Neuronal stem cell (in vitro differentiated cells): ENCODE data around the gene RTL1.

Experiments
- DNase-seq: peaks from one replicate; pipeline ENCODE4 v3.0.0-alpha.2; 2013; ENCODE audit warnings: low spot score
- H2AFZ ChIP-seq: one replicate; pipeline ENCODE4 v1.6.1; 2013; ENCODE audit warnings: mild to moderate bottlenecking, low read length, inconsistent platforms
- H2AK5ac ChIP-seq: 2 replicates; pipeline ENCODE4 v1.6.1; 2013; ENCODE audit warnings: low read depth, mild to moderate bottlenecking, inconsistent platforms, low read length, moderate library complexity, mixed read lengths
- H2BK120ac ChIP-seq: 2 replicates; pipeline ENCODE4 v1.6.1; 2013; ENCODE audit warnings: low read depth, mild to moderate bottlenecking, inconsistent platforms, low read length, moderate library complexity, mixed read lengths
- H2BK12ac ChIP-seq: one replicate; pipeline ENCODE4 v1.6.1; 2013; ENCODE audit warnings: low read length, inconsistent platforms
- H2BK15ac ChIP-seq: 2 replicates; pipeline ENCODE4 v1.6.1; 2013; ENCODE audit warnings: mild to moderate bottlenecking, low read length, inconsistent platforms, mixed read lengths
- H2BK5ac ChIP-seq: one replicate; pipeline ENCODE4 v1.6.1; 2013; ENCODE audit warnings: inconsistent platforms, mild to moderate bottlenecking, low read length, moderate library complexity
- H3K14ac ChIP-seq: one replicate; pipeline ENCODE4 v1.6.1; 2013; ENCODE audit warnings: low read length, inconsistent platforms
- H3K18ac ChIP-seq: 2 replicates; pipeline ENCODE4 v1.6.1; 2013; ENCODE audit warnings: low read length, inconsistent platforms
- H3K23ac ChIP-seq: 2 replicates; pipeline ENCODE4 v1.6.1; 2013; ENCODE audit warnings: low read depth, mild to moderate bottlenecking, mixed read lengths, low read length, inconsistent platforms; ENCODE audit not compliant: poor library complexity
- H3K27ac ChIP-seq: replicated peaks from 3 replicates; pipeline ENCODE4 v1.5.1; 2013; ENCODE audit warnings: low read length, inconsistent platforms
- H3K27me3 ChIP-seq, 3 experiments: 2 replicates each; pipeline ENCODE4 v1.6.1; 2013; ENCODE audit warnings: low read length in 3 of 3, mild to moderate bottlenecking in 2 of 3, inconsistent platforms in 1 of 3, low read depth in 1 of 3, mixed read lengths in 1 of 3, moderate library complexity in 1 of 3; ENCODE audit not compliant: control insufficient read depth in 3 of 3, insufficient read depth in 3 of 3
- H3K36me3 ChIP-seq, 2 donors: replicated peaks in 1 of 2; 2 replicates each; pipeline ENCODE4 v1.6.1; 2013; ENCODE audit warnings: low read length in 2 of 2; ENCODE audit not compliant: control insufficient read depth in 2 of 2, insufficient read depth in 2 of 2
- H3K4ac ChIP-seq: 2 replicates; pipeline ENCODE4 v1.6.1; 2013; ENCODE audit warnings: inconsistent platforms, mild to moderate bottlenecking, low read length, moderate library complexity
- H3K4me1 ChIP-seq, 2 donors: 1 replicate in 1 of 2; 2 replicates in 1 of 2; pipeline ENCODE4 v1.6.1; 2013; ENCODE audit warnings: low read length in 2 of 2, low read depth in 1 of 2; ENCODE audit not compliant: control insufficient read depth in 2 of 2, insufficient read depth in 1 of 2
- H3K4me2 ChIP-seq: one replicate; pipeline ENCODE4 v1.6.1; 2013; ENCODE audit warnings: mild to moderate bottlenecking, low read length, inconsistent platforms; ENCODE audit not compliant: insufficient read depth, poor library complexity, severe bottlenecking
- H3K4me3 ChIP-seq, 2 donors: 2 replicates each; pipeline ENCODE4 v1.5.1; 2013; ENCODE audit warnings: low read length in 2 of 2, mild to moderate bottlenecking in 2 of 2, inconsistent platforms in 1 of 2, moderate library complexity in 1 of 2
- H3K79me1 ChIP-seq: one replicate; pipeline ENCODE4 v1.6.1; 2013; ENCODE audit warnings: low read depth, mild to moderate bottlenecking, inconsistent platforms, low read length, moderate library complexity
- H3K9ac ChIP-seq: one replicate; pipeline ENCODE4 v1.6.1; 2013; ENCODE audit warnings: mild to moderate bottlenecking, low read depth, low read length, inconsistent platforms; ENCODE audit not compliant: poor library complexity
- H3K9me3 ChIP-seq, 2 donors: replicated peaks in 1 of 2; 2 replicates each; pipeline versions ENCODE3 to v1.6.1; 2013; ENCODE audit warnings: low read length in 2 of 2, mild to moderate bottlenecking in 2 of 2, inconsistent platforms in 1 of 2, low read depth in 1 of 2, mixed read lengths in 1 of 2, moderate library complexity in 1 of 2; ENCODE audit not compliant: control insufficient read depth in 2 of 2, insufficient read depth in 1 of 2
- H4K8ac ChIP-seq: one replicate; pipeline ENCODE4 v1.6.1; 2013; ENCODE audit warnings: low read depth, mild to moderate bottlenecking, inconsistent platforms, low read length, moderate library complexity
- H4K91ac ChIP-seq: one replicate; pipeline ENCODE4 v1.6.1; 2013; ENCODE audit warnings: low read length, low read depth, mild to moderate bottlenecking, inconsistent platforms; ENCODE audit not compliant: poor library complexity
- WGBS, 2 donors: extraction: QIAGEN DNeasy Blood & Tissue Kit; methylation state at CpG; one replicate each; pipeline ENCODE4 v1.1.7; 2013; ENCODE audit warnings: missing lambda C conversion rate in 2 of 2, mixed read lengths in 1 of 2; ENCODE audit not compliant: insufficient read length in 2 of 2, insufficient replicate concordance in 1 of 2; ENCODE audit errors: extremely low coverage in 2 of 2; 5-methylcytosine and 5-hydroxymethylcytosine counted together

RTL1 gene

DNA sequence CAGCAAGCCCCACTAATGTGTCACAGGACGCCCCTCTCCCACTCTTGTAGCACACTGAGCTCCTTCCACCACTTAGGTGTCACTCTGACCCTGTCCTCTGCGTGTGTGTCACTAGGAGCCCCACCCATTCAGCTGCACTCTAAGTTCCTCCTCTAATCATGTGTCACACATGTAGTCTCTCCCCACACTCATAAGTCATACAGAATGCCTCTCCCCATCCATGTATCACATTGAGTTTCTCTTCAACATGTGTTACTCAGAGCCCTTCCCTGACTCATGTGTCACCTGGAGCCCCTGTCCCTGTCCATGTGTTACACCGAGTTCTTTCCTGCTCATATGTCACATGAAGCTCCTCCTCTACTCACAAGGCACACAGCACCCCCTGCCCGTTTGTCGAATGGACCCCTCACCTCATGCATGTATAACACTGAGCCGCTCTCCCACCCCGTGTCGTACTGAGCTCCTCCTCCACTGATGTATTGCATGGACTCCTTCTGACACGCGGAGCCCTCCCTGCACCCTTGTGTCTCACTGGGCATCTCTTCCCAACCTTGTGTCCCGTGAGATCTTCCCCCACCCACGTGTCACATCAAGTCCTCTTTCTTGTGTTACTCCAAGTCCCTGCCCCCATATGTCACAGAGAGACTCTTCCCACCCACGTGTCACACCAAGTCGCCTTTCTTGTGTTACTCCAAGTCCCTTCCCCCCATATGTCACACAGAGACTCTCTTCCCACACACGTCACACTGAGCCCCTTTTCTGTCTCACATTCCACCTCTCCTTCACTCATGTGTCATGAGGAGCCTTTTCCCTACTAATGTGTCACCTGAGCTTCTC lies 31.0 kb downstream of the RTL1 start:
- no peak overlapping the region for H4K91ac ChIP-seq
- peak overlapping the region; percentile 14 for H3K4ac ChIP-seq
- no peak overlapping the region for H3K23ac ChIP-seq
- H2AK5ac ChIP-seq, result peak overlapping the region; percentile 41
- H2BK120ac ChIP-seq, result no peak overlapping the region
- H3K14ac ChIP-seq, result no peak overlapping the region
- WGBS, 2 donors, result no CpG with 5 or more reads among the region's 15 CpGs
- H2BK5ac ChIP-seq, result no peak overlapping the region
- H2BK15ac ChIP-seq, result peak overlapping the region; percentile 96
- peaks cover 0 to 4% of the 10 kb centered on the region in 2 donors for H3K4me1 ChIP-seq
- H2AFZ ChIP-seq, result no peak overlapping the region
- no peak for DNase-seq
- no peak overlapping the region for H3K27ac ChIP-seq
- no peak overlapping the region for H3K4me3 ChIP-seq
- H3K4me2 ChIP-seq, result no peak overlapping the region
- H3K36me3 ChIP-seq, result no peaks in the 10 kb centered on the region
- no peaks in the 10 kb centered on the region for H3K79me1 ChIP-seq
- peak overlapping the region; percentile 4 for H2BK12ac ChIP-seq
- peaks cover 0 to 2% of the 10 kb centered on the region in 2 donors for H3K9me3 ChIP-seq
- H3K27me3 ChIP-seq, result peaks cover 0 to 4% (median 0%) of the 10 kb centered on the region in 3 experiments
- H3K9ac ChIP-seq, result no peak overlapping the region
- no peak overlapping the region for H4K8ac ChIP-seq
- H3K18ac ChIP-seq, result peak overlapping the region; percentile 68

GRCh38 chr14:100871234-100872186 lies 32.0 kb downstream of the RTL1 start:
- Histone ChIP-seq H3K9ac (no peak overlapping the region), H3K14ac (no peak overlapping the region), H2BK15ac (peak overlapping the region; percentile 96), H3K4me2 (no peak overlapping the region), H3K4me1 (peaks cover 0 to 5% of the 10 kb centered on the region in 2 donors), H4K91ac (no peak overlapping the region), H3K36me3 (no peaks in the 10 kb centered on the region), H2BK120ac (no peak overlapping the region), H3K23ac (peak overlapping the region; percentile 58), H2BK5ac (no peak overlapping the region), H3K4me3 (no peak overlapping the region), H4K8ac (peak overlapping the region; percentile 23), H3K9me3 (peaks cover 0 to 2% of the 10 kb centered on the region in 2 donors), H3K27ac (no peak overlapping the region), H3K4ac (peak overlapping the region; percentile 69), H3K27me3 (peaks cover 0 to 4% (median 0%) of the 10 kb centered on the region in 3 experiments), H2BK12ac (peak overlapping the region; percentile 82), H2AK5ac (peak overlapping the region; percentile 20), H3K18ac (peak overlapping the region; percentile 87), H3K79me1 (no peaks in the 10 kb centered on the region), H2AFZ (no peak overlapping the region)
- no peak for DNase-seq
- no CpG with 5 or more reads among the region's 16 CpGs for WGBS, 2 donors

GRCh38 chr14:100868621-100869370 lies 34.7 kb downstream of the RTL1 start:
- Histone ChIP-seq H3K4me2 (no peak overlapping the region), H2BK12ac (no peak overlapping the region), H3K23ac (no peak overlapping the region), H3K27me3 (no peaks in the 10 kb centered on the region), H3K18ac (peak overlapping the region; percentile 50), H2AFZ (no peak overlapping the region), H3K79me1 (no peaks in the 10 kb centered on the region), H4K8ac (no peak overlapping the region), H3K4me3 (no peak overlapping the region), H3K4ac (no peak overlapping the region), H3K27ac (no peak overlapping the region), H2BK120ac (no peak overlapping the region), H2BK15ac (peak overlapping the region; percentile 18), H2BK5ac (peak overlapping the region; percentile 83), H3K9ac (no peak overlapping the region), H3K9me3 (peaks cover 0 to 2% of the 10 kb centered on the region in 2 donors), H3K4me1 (peaks cover 0 to 7% of the 10 kb centered on the region in 2 donors), H2AK5ac (peak overlapping the region; percentile 89), H3K14ac (no peak overlapping the region), H4K91ac (peak overlapping the region; percentile 34), H3K36me3 (no peaks in the 10 kb centered on the region)
- no peak for DNase-seq
- no CpG with 5 or more reads among the region's 24 CpGs for WGBS, 2 donors
